Measurements from ENCODE around the gene OR4C3. TPM values are rescaled to one million over a fixed set of nuclear protein-coding genes. Genes with fewer than 3 reads are reported as not detected.
"Not testable (repeated sequence)": the region's sequence is repeated elsewhere in the genome, so short reads cannot be mapped to it uniquely, and the experiment has no call there.

OR4C3 gene
- total RNA-seq = not detected
- long read RNA-seq = 0 reads

DNA sequence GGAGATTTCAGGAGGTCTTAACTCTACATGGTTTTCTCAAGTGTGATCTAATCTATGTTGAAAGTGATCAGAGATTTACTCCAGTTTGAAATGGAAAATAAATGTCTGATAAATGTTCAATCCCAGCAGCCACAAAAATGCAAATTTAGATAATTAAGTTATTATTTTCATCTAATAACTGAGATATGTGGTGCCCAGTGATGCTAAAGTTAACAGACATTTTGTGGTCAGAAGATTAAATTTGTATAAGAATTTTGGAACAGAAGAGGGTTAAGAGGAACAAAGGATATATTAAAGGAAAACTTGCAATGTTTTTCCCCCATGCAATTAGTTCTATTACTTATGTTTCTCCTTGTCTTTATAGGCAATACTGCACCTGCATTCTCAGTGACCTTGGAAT lies at the start of gene OR4C3:
TSS of gene OR4C3 (plus strand) at position 301 of the 400 bp plus-strand sequence. CDS start 102 bp downstream, outside the sequence.
- intact Hi-C loops (cut with DNase I); H3K27ac ChIP-seq; H3K9me3 ChIP-seq; H3K4me1 ChIP-seq; DNase-seq; H3K36me3 ChIP-seq; H3K4me3 ChIP-seq; H3K27me3 ChIP-seq; ATAC-seq: not testable (repeated sequence)

DNA sequence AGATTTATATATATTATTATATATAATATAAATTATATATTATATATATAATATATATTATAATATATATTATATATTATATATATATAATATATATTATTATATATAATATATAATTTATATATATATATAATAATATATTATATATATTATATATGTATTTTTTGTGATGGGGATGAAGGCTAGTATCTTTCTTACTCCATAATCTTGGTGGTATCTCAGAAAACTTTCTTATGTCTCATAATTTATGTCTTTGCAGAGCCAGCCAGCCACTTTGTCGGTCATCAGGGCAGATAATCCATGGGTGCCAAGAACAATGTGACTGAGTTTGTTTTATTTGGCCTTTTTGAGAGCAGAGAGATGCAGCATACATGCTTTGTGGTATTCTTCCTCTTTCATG lies 18.8 kb upstream of the OR4C3 start, which contains the start of gene OR4S1:
TSS of gene OR4S1 (plus strand) at position 301 of the 400 bp plus-strand sequence. CDS start at position 301, 0 bp downstream.
- ATAC-seq = no peak

DNA sequence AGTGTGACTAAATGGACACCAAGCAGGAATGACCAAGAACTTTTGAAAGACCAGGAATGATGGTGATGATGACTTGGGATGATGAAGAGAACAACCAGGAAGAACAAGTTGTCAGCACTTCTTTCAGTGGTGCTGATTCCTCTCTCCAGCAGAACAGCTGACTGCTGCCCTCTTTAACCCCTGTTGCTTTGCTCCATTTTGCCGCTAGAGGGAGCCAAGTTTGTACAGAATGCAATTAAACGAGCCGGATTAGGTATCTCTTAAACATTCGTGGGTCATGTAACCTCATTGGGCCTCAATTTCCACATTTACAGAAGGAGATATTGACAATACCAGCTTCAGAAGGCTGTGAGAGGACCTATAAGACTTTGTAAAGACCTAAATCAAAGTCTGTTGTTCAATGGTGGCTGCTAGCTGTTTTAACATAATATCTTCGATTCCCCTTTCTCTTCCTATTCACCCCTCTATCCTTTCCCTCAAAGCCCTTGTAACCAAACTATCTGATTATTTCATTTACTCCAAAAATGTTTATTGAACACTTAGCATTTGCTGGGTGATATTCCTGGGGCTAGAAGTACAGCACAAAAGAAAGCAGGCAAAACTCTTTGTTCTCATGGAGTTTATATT lies 16.8 kb upstream of the OR4C3 start:
- DNase-seq = no peak

More for the DNA sequence above, 18.8 kb upstream of the OR4C3 start, which contains the start of gene OR4S1:
- Histone ChIP-seq H3K27me3 (no peaks in the 10 kb centered on the region), H3K36me3 (no peaks in the 10 kb centered on the region), H3K4me1 (no peaks in the 10 kb centered on the region), H3K27ac (no peak within 1 kb of the TSS), H3K9me3 (no peaks in the 10 kb centered on the region), H3K4me3 (no peak within 1 kb of the TSS)
- TF ChIP-seq, protein P1, sequence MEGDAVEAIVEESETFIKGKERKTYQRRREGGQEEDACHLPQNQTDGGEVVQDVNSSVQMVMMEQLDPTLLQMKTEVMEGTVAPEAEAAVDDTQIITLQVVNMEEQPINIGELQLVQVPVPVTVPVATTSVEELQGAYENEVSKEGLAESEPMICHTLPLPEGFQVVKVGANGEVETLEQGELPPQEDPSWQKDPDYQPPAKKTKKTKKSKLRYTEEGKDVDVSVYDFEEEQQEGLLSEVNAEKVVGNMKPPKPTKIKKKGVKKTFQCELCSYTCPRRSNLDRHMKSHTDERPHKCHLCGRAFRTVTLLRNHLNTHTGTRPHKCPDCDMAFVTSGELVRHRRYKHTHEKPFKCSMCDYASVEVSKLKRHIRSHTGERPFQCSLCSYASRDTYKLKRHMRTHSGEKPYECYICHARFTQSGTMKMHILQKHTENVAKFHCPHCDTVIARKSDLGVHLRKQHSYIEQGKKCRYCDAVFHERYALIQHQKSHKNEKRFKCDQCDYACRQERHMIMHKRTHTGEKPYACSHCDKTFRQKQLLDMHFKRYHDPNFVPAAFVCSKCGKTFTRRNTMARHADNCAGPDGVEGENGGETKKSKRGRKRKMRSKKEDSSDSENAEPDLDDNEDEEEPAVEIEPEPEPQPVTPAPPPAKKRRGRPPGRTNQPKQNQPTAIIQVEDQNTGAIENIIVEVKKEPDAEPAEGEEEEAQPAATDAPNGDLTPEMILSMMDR (IDR thresholded peaks at IDR 0.05) = no peak
- DNase-seq = no peak
- intact Hi-C loops (cut with DNase I) = no loop called here

DNA sequence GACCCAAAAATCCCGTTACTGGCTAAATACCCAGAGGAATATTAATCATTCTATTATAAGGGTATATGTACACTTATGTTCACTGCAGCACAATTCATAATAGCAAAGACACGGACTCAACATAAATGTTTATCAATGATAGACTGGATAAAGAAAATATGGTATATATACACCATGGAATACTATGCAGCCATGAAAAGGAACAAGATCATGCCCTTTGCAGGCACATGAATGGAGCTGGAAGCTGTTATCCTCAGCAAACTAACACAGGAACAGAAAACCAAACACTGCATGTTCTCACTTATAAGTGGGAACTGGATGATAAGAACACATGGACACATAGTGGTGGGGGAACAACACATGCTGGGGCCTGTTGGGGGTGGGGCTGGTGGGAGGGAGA lies 11.1 kb upstream of the OR4C3 start:
- DNase-seq; H3K4me1 ChIP-seq; H3K4me3 ChIP-seq; H3K36me3 ChIP-seq; ATAC-seq; H3K27me3 ChIP-seq; H3K27ac ChIP-seq; intact Hi-C loops (cut with DNase I); H3K9me3 ChIP-seq: not testable (repeated sequence)

More for the DNA sequence above, 16.8 kb upstream of the OR4C3 start:
- TF ChIP-seq, protein P1 (IDR thresholded peaks at IDR 0.05) = peak; percentile 79
- H3K4me1 ChIP-seq = no peaks in the 10 kb centered on the region
- no peaks in the 10 kb centered on the region for H3K27me3 ChIP-seq
- ATAC-seq = peak; percentile 82
- no peaks in the 10 kb centered on the region for H3K9me3 ChIP-seq
- intact Hi-C loops (cut with DNase I) = no loop called here
- H3K27ac ChIP-seq = no peak overlapping the region
- no peak overlapping the region for H3K4me3 ChIP-seq
- H3K36me3 ChIP-seq = no peaks in the 10 kb centered on the region

DNA sequence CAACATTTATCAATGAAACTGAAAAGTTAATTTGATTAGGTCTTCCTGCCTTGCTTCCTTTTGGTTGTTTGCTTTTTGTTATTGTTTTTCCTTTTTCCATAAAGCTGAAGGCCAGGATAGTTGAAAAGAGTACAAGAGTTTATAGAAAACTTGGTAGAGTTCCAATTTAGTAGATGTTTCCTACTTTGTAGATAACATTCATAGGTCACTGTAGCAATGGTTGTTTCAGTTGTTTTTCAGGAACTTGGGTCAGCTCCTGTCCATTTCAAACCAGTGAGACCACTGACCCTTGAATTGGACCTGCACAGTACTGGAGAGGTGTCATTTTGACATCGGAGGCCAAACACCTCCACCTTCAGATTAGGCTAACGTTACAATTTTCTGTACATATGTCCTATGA lies 4.9 kb upstream of the OR4C3 start:
- H3K27me3 ChIP-seq; H3K36me3 ChIP-seq; H3K4me1 ChIP-seq; H3K4me3 ChIP-seq; intact Hi-C loops (cut with DNase I); ATAC-seq; H3K9me3 ChIP-seq; DNase-seq; H3K27ac ChIP-seq: not testable (repeated sequence)

DNA sequence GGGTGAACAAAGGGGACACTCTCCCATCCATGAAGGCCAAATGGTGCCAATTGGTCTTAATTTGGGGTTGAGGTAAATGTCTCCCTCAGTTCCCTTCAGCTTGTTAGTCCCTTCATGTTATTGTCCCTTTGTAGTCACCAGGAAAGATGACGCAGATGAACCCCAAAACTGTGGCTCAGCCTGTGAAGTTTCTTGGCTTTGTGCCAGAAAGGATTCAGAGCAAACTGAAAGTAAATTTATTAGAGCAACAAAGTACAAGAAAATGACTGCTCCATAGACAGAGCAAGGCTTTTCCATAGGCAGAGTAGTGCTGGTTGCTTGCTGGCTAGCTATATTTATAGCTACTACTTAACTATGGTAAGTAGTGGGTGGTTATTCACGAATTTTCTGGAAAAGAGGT lies 16.7 kb downstream of the OR4C3 start:
- Histone ChIP-seq H3K4me3 (no peak overlapping the region), H3K36me3 (no peaks in the 10 kb centered on the region), H3K27me3 (no peaks in the 10 kb centered on the region), H3K27ac (no peak overlapping the region), H3K9me3 (no peaks in the 10 kb centered on the region), H3K4me1 (no peaks in the 10 kb centered on the region)
- intact Hi-C loops (cut with DNase I) = no loop called here
- ATAC-seq (no peak), DNase-seq (no peak)
- TF ChIP-seq, protein P1 (IDR thresholded peaks at IDR 0.05) = no peak

DNA sequence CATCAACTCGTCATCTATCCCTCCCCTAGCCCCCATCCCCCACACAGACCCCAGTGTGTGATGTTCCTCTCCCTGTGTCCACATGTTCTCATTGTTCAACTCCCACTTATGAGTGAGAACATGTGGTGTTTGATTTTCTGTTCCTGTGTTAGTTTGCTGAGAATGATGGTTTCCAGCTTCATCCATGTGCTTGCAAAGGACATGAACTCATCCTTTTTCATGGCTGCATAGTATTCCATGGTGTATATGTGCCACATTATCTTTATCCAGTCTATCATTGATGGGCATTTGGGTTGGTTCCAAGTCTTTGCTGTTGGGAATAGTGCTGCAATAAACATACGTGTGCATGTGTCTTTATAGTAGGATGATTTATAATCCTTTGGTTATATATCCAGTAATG lies 17.8 kb downstream of the OR4C3 start:
- H3K27ac ChIP-seq; H3K36me3 ChIP-seq; H3K9me3 ChIP-seq; H3K4me1 ChIP-seq; H3K4me3 ChIP-seq; intact Hi-C loops (cut with DNase I); H3K27me3 ChIP-seq; ATAC-seq; DNase-seq: not testable (repeated sequence)

DNA sequence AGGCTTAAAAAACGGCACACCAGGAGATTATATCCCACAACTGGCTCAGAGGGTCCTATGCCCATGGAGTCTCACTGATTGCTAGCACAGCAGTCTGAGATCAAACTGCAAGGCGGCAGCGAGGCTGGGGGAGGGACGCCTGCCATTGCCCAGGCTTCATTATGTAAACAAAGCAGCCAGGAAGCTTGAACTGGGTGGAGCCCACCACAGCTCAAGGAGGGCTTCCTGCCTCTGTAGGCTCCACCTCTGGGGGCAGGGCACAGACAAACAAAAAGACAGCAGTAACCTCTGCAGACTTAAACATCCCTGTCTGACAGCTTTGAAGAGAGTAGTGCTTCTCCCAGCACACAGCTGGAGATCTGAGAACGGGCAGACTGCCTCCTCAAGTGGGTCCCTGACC lies 21.6 kb downstream of the OR4C3 start:
- ATAC-seq; H3K27ac ChIP-seq; DNase-seq; H3K27me3 ChIP-seq; H3K4me1 ChIP-seq; intact Hi-C loops (cut with DNase I); H3K36me3 ChIP-seq; H3K4me3 ChIP-seq; H3K9me3 ChIP-seq: not testable (repeated sequence)

Measured in upper lobe of right lung (tissue), 1 donor.